Cerebellar nuclear complex (tissue), 1 donor: ENCODE results near the gene CAB39.
"Not testable (repeated sequence)": the region's sequence is repeated elsewhere in the genome, so short reads cannot be mapped to it uniquely, and the experiment has no call there.

Source experiments
- DNase-seq, 2 experiments: peaks; one replicate each; lab custom pipeline; 2025; lab: John Stamatoyannopoulos, UW

The CAB39 gene

GRCh38 chr2:230684270-230685168 lies 28.1 kb upstream of the CAB39 start:
- no peak for DNase-seq

DNA sequence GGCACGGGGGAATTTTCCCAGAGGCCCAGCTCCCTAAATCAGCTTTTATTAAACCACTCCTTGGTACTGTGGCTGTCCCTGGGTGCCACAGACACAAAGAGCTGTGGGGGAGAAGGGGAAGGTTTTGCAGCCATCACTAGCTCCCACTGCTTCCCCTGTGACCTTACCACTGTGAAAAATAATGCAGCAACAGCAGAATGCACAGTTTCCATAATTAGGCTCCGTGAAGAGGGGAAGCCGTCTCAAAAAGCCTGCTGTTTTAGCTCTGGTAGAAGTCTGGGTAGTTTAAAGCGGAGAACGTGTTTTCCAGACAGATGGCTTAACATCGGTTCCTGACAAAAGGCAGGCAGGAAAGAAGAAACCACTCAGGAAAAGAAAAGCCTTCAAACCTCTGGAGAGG lies 27.5 kb upstream of the CAB39 start:
- no peak for DNase-seq

- DNase-seq = no peak
These were observed 25.1 kb upstream of the CAB39 start for GRCh38 chr2:230687498-230687897.

DNA sequence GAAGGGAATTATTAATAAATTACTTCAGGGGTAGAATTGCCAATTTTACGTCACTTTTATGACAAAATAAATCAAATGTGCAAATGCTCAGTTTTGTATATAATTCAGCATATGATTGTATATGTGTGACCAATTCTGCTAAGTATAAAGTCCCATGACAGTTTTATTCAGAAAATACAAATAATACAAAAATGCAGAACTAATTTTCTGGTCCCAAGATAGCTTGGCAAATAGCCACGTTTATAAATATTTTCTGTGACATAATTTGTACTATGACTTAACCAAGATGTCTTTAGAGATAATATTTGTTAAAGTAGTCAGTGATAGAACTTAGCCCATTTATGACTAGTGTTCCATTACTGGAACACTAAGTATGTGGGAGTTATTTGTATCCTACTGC lies 24.2 kb upstream of the CAB39 start:
- no peak for DNase-seq

GRCh38 chr2:230690439-230690838 lies 22.2 kb upstream of the CAB39 start:
- DNase-seq = no peak

GRCh38 chr2:230691005-230691647 lies 21.5 kb upstream of the CAB39 start:
- DNase-seq = no peak

- no peak for DNase-seq
These were observed 19.9 kb upstream of the CAB39 start for GRCh38 chr2:230692760-230693159.

DNA sequence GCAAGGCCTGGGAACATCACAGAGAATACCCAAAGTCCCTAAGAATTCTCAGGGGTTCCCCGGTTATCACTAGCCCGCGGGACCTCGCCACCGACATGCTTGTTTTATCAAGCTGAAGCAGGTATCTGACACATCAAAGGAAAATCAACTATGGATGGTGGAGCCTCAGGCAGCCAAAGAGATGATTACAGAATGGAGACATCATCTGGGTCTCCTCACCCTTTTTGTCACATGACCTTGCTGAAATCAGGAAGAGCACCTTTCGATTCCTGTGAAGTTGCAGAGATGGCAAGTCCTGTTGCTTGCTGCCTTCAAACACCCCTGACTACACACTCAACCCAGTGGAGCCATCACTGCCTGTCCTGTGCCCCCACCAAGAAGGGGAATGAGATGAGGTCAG lies 19.2 kb upstream of the CAB39 start:
- DNase-seq = no peak

- no peak for DNase-seq
These were observed 18.4 kb upstream of the CAB39 start for GRCh38 chr2:230694241-230694640.

DNA sequence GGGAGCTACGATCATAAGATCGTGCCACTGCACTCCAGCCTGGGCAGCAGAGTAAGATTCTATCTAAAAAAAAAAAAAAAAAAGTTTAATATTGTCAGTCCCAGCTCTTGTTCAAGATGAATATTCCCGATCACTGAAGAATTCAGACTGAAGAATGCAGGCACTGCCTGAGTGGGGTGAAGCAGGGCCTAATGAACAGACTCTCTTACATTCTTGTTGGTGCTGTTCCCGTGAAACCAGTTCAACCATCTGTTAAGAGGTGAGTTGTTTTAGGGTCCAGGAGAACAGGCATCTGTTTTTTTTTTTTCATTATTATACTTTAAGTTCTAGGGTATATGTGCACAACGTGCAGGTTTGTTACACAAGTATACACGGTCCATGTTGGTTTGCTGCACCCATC lies 17.1 kb upstream of the CAB39 start:
- no peak for DNase-seq

- DNase-seq = no peak
These were observed 16.0 kb upstream of the CAB39 start for GRCh38 chr2:230696670-230697069.

GRCh38 chr2:230697676-230698075 lies 15.0 kb upstream of the CAB39 start:
- no peak for DNase-seq

- not testable (repeated sequence) for DNase-seq
These were observed 13.9 kb upstream of the CAB39 start for GRCh38 chr2:230698753-230699152.

- DNase-seq = no peak
These were observed 12.2 kb upstream of the CAB39 start for GRCh38 chr2:230700447-230700846.

DNA sequence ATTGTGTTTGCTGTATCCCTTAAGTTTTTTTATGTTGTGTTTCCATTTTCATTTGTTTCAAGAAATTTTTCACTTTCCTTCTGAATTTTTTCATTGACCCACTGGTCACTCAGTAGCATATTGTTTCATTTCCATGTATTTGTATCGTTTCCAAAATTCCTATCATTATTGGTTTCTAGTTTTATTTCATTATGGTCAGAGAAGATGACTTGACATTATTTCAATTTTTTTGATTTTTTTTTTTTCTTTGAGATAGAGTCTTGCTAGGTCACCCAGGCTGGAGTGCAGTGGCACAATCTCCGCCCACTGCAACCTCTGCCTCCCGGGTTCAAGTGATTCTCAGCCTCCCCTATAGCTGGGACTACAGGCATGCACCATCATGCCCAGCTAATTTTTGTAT lies 11.3 kb upstream of the CAB39 start:
- DNase-seq = no peak

- DNase-seq = not testable (repeated sequence)
These were observed 10.2 kb upstream of the CAB39 start for GRCh38 chr2:230702457-230702856.

- DNase-seq = no peak
These were observed 9.1 kb upstream of the CAB39 start for GRCh38 chr2:230703514-230703913.

- no peak for DNase-seq
These were observed 6.6 kb upstream of the CAB39 start for GRCh38 chr2:230706053-230706521.

- DNase-seq = no peak
These were observed 5.7 kb upstream of the CAB39 start for GRCh38 chr2:230706966-230707365.

GRCh38 chr2:230708204-230708603 lies 4.4 kb upstream of the CAB39 start:
- DNase-seq = no peak

DNA sequence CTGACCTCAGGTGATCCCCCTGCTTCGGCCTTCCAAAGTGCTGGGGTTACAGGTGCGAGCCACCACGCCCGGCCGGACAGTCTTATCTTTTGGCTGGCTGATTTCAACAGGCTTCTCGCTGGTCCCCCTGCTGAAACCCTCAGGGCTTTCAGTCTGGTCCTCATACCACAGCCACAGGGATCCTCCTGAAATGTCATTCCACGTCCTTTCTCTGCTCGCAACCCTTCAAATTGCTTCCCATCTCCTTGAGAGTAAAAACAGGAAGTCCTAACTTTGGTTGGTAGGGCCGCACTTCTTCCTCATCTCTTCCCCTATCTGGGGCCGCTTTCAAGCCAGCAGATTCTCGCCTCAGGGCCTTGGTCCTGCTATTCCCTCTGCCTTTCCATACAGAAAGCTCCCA lies 1.4 kb upstream of the CAB39 start:
- no peak for DNase-seq

- DNase-seq = no peak
These were observed 891 bp downstream of the CAB39 start for GRCh38 chr2:230713331-230714135.

- DNase-seq = no peak
These were observed 1.5 kb downstream of the CAB39 start for GRCh38 chr2:230714136-230714480.
